ENCODE measurements around the gene SLC29A3. TPM values are rescaled to one million over a fixed set of nuclear protein-coding genes. Genes with fewer than 3 reads are reported as not detected.

The SLC29A3 gene
- total RNA-seq, 4 donors from 2014 or later: 1.9 to 4.4 (median 2.8) TPM; not detected in 1

GRCh38 chr10:71382757-71383156 is 63.7 kb downstream of the SLC29A3 start:
- H3K4me3 ChIP-seq: no peak overlapping the region
- TF ChIP-seq POLR2A (IDR thresholded peaks at IDR 0.05): no peak
- TF ChIP-seq CTCF (IDR thresholded peaks at IDR 0.05): no peak
- no peak overlapping the region for H3K27ac ChIP-seq
- no peak for DNase-seq
- H3K27me3 ChIP-seq: no peaks in the 10 kb centered on the region
- peaks cover 0 to 15% (median 9%) of the 10 kb centered on the region in 4 donors for H3K4me1 ChIP-seq
- H3K36me3 ChIP-seq: no peaks in the 10 kb centered on the region
- no peaks in the 10 kb centered on the region for H3K9me3 ChIP-seq

- Histone ChIP-seq H3K36me3 (no peaks in the 10 kb centered on the region), H3K4me3 (no peak overlapping the region), H3K4me1 (peaks cover 0 to 2% (median 0%) of the 10 kb centered on the region in 4 donors), H3K9me3 (no peaks in the 10 kb centered on the region), H3K27me3 (no peaks in the 10 kb centered on the region), H3K27ac (no peak overlapping the region)
- DNase-seq: peak; percentile 68 to 90 (median 83)
- TF ChIP-seq POLR2A (IDR thresholded peaks at IDR 0.05) (no peak), CTCF (IDR thresholded peaks at IDR 0.05) (peak; percentile 62 to 95 (median 88))
These were observed 65.1 kb downstream of the SLC29A3 start for GRCh38 chr10:71383972-71384687.

GRCh38 chr10:71388171-71388570 is 69.1 kb downstream of the SLC29A3 start:
- Histone ChIP-seq H3K36me3 (no peaks in the 10 kb centered on the region), H3K4me1 (no peaks in the 10 kb centered on the region), H3K27ac (no peak overlapping the region), H3K9me3 (no peaks in the 10 kb centered on the region), H3K27me3 (no peaks in the 10 kb centered on the region), H3K4me3 (no peak overlapping the region)
- no peak for DNase-seq
- no peak for TF ChIP-seq POLR2A (IDR thresholded peaks at IDR 0.05)
- no peak for TF ChIP-seq CTCF (IDR thresholded peaks at IDR 0.05)

- no peaks in the 10 kb centered on the region for H3K9me3 ChIP-seq
- H3K27ac ChIP-seq: no peak overlapping the region
- H3K4me1 ChIP-seq: no peaks in the 10 kb centered on the region
- no peaks in the 10 kb centered on the region for H3K27me3 ChIP-seq
- no peaks in the 10 kb centered on the region for H3K36me3 ChIP-seq
- peak in 1 of 3 donors; percentile 15 for DNase-seq
- TF ChIP-seq POLR2A (IDR thresholded peaks at IDR 0.05) (no peak), CTCF (IDR thresholded peaks at IDR 0.05) (no peak)
- H3K4me3 ChIP-seq: no peak overlapping the region
These were observed 69.7 kb downstream of the SLC29A3 start for GRCh38 chr10:71388583-71389310.

GRCh38 chr10:71389768-71390460 is 70.9 kb downstream of the SLC29A3 start:
- H3K4me1 ChIP-seq: no peaks in the 10 kb centered on the region
- no peak overlapping the region for H3K27ac ChIP-seq
- TF ChIP-seq CTCF (IDR thresholded peaks at IDR 0.05) (no peak), POLR2A (IDR thresholded peaks at IDR 0.05) (no peak)
- H3K36me3 ChIP-seq: no peaks in the 10 kb centered on the region
- H3K9me3 ChIP-seq: no peaks in the 10 kb centered on the region
- peak in 1 of 3 donors; percentile 22 for DNase-seq
- H3K27me3 ChIP-seq: no peaks in the 10 kb centered on the region
- no peak overlapping the region for H3K4me3 ChIP-seq
